ENCODE results near the gene RNF150.

GRCh38 chr4:141177171-141177570 is 43.9 kb upstream of the RNF150 start:
- TF ChIP-seq CTCF (IDR thresholded peaks at IDR 0.05) (no peak), POLR2A (IDR thresholded peaks at IDR 0.05) (no peak)

Data from thyroid gland (tissue), 4 donors.